BE2C (cell line): ENCODE measurements around the gene NECAP2. TPM values are rescaled to one million over a fixed set of nuclear protein-coding genes. Genes with fewer than 3 reads are reported as not detected.
A peak's percentile ranks its signal among the peaks of the same experiment; 100 is the strongest.

ENCODE experiments used
- DNase-seq: peaks from one replicate; pipeline ENCODE4 v3.0.0-alpha.2; 2020
- H3K27me3 ChIP-seq: fragments of 250-450 bp; sonication (Bioruptor Pico); 2 replicates; pipeline ENCODE4 v1.5.1; 2020; ENCODE audit warnings: mild to moderate bottlenecking
- H3K36me3 ChIP-seq: fragments of 250-450 bp; sonication (Bioruptor Pico); 2 replicates; pipeline ENCODE4 v1.5.1; 2020; ENCODE audit warnings: mild to moderate bottlenecking
- H3K4me1 ChIP-seq: fragments of 250-450 bp; sonication (Bioruptor Pico); 2 replicates; pipeline ENCODE4 v1.5.1; 2020
- H3K4me3 ChIP-seq: 2 replicates; pipeline ENCODE4 v1.5.1; 2011; ENCODE audit warnings: low read depth, low read length
- H3K9me3 ChIP-seq: fragments of 250-450 bp; sonication (Bioruptor Pico); 2 replicates; pipeline ENCODE4 v1.5.1; 2020
- CTCF ChIP-seq: IDR thresholded peaks from 2 replicates; pipeline ENCODE4 v1.5.1; 2012; ENCODE audit warnings: mild to moderate bottlenecking, low read depth, low read length
- polyA plus RNA-seq: library from polyadenylated mRNA; unstranded; fragments of >200 nt; gene quantifications from one replicate; pipeline ENCODE4 v1.2.1, GENCODE V29; 2012; ENCODE audit warnings: low read depth, missing spikeins; ENCODE audit not compliant: insufficient read length, insufficient read depth

NECAP2 gene
- polyA plus RNA-seq, result 43.0 TPM

GRCh38 chr1:16440470-16441281 is at the start of gene NECAP2:
NECAP2 (plus strand) TSS chr1:16440724; CDS start chr1:16440762, 38 bp downstream.
- Histone ChIP-seq H3K27me3 (no peaks in the 10 kb centered on the region), H3K4me1 (no peaks in the 10 kb centered on the region; the same call in 1 of the 2 replicates), H3K4me3 (peak within 1 kb of the TSS; percentile 89), H3K36me3 (peaks cover 4% of the 10 kb centered on the region; the same call in 1 of the 2 replicates), H3K9me3 (no peaks in the 10 kb centered on the region)
- DNase-seq, result peak; percentile 90
- peak; percentile 48 for TF ChIP-seq CTCF

GRCh38 chr1:16391411-16391810 is 49.1 kb upstream of the NECAP2 start:
- Histone ChIP-seq H3K4me3 (no peak overlapping the region), H3K4me1 (no peaks in the 10 kb centered on the region), H3K27me3 (no peaks in the 10 kb centered on the region), H3K9me3 (no peaks in the 10 kb centered on the region), H3K36me3 (peaks cover 1% of the 10 kb centered on the region; the same call in 1 of the 2 replicates)
- no peak for TF ChIP-seq CTCF
- no peak for DNase-seq

- H3K9me3 ChIP-seq, result no peaks in the 10 kb centered on the region
- no peak overlapping the region for H3K4me3 ChIP-seq
- H3K27me3 ChIP-seq, result no peaks in the 10 kb centered on the region
- H3K36me3 ChIP-seq, result peaks cover 6% of the 10 kb centered on the region; the same call in 1 of the 2 replicates
- no peak for DNase-seq
- no peaks in the 10 kb centered on the region for H3K4me1 ChIP-seq
- TF ChIP-seq CTCF, result no peak
These were observed 47.6 kb upstream of the NECAP2 start for GRCh38 chr1:16392740-16393569.

- no peak for DNase-seq
- H3K4me1 ChIP-seq, result no peaks in the 10 kb centered on the region
- H3K36me3 ChIP-seq, result peaks cover 6% of the 10 kb centered on the region; the same call in 1 of the 2 replicates
- H3K4me3 ChIP-seq, result no peak overlapping the region
- no peaks in the 10 kb centered on the region for H3K27me3 ChIP-seq
- no peaks in the 10 kb centered on the region for H3K9me3 ChIP-seq
- no peak for TF ChIP-seq CTCF
These were observed 46.7 kb upstream of the NECAP2 start for GRCh38 chr1:16393570-16394521.

GRCh38 chr1:16394977-16395376 is 45.5 kb upstream of the NECAP2 start:
- DNase-seq, result no peak
- no peaks in the 10 kb centered on the region for H3K4me1 ChIP-seq
- peaks cover 6% of the 10 kb centered on the region; the same call in 1 of the 2 replicates for H3K36me3 ChIP-seq
- H3K9me3 ChIP-seq, result no peaks in the 10 kb centered on the region
- no peaks in the 10 kb centered on the region for H3K27me3 ChIP-seq
- H3K4me3 ChIP-seq, result no peak overlapping the region
- no peak for TF ChIP-seq CTCF
